ENCODE results near the gene MRFAP1L1.
"Not testable (repeated sequence)": the region's sequence is repeated elsewhere in the genome, so short reads cannot be mapped to it uniquely, and the experiment has no call there.

MRFAP1L1 gene

GRCh38 chr4:6686104-6686787 is 23.4 kb downstream of the MRFAP1L1 start:
- no peak for DNase-seq

- no peak for DNase-seq
These were observed 25.0 kb downstream of the MRFAP1L1 start for GRCh38 chr4:6684656-6685055.

- no peak for DNase-seq
These were observed 26.6 kb downstream of the MRFAP1L1 start for GRCh38 chr4:6682862-6683590.

- DNase-seq, result no peak
These were observed 28.5 kb downstream of the MRFAP1L1 start for GRCh38 chr4:6681191-6681590.

- DNase-seq, result no peak
These were observed 29.2 kb downstream of the MRFAP1L1 start for GRCh38 chr4:6680372-6681034.

GRCh38 chr4:6676722-6677558 is 32.7 kb downstream of the MRFAP1L1 start:
- DNase-seq, result no peak

DNA sequence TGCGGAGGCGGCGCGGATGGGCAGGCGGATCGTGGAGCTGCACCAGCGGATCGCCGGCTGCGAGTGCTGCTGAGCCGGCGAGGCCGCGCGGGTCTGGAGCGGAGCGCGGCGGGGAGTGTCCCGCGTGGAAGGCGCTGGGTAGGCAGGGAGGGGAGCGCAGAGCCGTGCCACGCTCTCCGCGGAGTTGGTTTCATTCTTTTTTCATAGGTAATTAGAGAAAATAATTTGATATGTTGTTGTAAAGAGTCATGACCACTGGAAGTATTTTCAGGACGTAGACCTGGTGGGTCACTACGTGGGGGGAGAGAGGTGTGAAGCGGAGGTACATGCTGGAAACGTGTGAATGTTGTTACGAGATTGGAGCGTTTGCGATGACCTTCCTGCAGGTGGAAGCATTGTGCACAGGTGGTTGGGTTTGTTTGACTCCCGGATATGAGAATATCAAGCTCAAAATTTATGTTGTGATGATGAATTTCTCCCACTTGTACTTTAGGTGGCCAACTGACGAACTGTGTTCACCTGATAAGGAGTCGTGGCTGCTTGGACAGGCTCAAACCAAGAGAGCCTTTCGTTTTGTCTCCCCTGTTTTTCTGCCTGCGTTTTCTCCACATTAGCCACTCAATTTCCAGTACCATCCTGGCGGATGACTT is 35.0 kb downstream of the MRFAP1L1 start:
- peak; percentile 64 for DNase-seq

DNA sequence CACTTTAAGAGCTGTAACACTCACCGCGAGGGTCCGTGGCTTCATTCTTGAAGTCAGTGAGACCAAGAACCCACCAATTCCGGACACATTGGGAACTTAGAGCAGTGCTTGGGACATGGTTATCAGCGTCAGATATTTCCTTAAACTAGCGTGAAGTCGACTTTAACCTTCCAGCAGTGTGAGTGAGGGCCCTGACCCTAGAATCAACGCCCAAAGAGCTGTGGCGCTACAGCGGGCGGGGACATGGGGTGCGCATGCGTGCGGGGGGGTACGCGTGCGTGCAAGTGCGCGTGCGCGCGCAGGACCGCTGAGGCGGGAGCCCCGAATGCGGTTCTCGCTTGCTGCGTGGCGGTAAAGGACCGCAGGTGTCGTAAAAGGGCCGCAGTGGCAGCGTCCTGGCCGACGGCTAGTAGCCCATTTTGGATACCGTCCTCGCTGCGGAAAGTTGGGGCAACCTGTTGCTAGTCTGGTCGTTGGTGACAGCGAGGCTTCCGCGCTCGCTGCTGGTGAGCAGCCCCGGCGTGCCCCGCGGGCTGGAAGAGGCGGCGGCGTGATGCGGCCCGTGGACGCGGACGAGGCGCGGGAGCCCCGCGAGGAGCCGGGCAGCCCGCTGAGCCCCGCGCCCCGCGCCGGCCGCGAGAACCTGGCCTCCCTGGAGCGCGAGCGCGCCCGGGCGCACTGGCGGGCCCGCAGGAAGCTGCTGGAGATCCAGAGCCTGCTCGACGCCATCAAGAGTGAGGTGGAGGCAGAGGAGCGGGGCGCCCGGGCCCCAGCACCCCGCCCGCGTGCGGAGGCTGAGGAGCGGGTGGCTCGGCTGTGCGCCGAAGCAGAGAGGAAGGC is 35.8 kb downstream of the MRFAP1L1 start:
- peak; percentile 87 for DNase-seq

DNA sequence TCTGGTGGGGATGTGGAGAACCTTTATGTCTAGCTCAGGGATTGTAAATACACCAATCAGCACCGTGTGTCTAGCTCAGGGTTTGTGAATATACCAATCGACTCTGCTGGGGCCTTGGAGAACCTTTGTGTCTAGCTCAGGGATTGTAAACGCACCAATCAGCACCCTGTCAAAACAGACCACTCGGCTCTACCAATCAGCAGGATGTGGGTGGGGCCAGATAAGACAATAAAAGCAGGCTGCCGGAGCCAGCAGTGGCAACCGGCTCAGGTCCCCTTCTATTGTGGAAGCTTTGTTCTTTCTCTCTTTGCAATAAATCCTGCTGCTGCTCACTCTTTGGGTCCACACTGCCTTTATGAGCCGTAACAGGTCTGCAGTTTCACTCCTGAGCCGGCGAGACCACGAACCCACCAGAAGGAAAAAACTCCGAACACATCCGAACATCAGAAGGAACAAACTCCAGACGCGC is 36.4 kb downstream of the MRFAP1L1 start:
- peak; percentile 27 for DNase-seq

- not testable (repeated sequence) for DNase-seq
These were observed 37.0 kb downstream of the MRFAP1L1 start for GRCh38 chr4:6672541-6673190.

DNA sequence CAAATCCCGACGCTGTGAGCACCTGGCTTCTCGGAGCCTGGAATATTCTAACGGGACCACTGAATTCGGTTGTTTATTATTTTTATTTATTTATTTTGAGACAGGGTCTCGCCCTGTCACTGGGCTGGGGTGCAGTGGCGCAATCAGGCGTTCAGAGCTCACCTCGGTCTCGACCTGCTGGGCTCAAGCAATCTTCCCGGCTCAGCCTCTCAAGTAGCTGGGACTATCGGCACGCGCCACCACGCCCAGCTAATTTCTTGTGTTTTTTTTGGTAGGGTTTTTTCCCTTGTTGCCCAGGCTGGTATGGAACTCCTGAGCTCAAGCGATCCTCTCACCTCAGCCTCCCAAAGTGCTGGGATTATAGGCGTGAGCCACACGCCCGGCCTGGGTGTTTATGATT is 37.5 kb downstream of the MRFAP1L1 start:
- no peak for DNase-seq

DNA sequence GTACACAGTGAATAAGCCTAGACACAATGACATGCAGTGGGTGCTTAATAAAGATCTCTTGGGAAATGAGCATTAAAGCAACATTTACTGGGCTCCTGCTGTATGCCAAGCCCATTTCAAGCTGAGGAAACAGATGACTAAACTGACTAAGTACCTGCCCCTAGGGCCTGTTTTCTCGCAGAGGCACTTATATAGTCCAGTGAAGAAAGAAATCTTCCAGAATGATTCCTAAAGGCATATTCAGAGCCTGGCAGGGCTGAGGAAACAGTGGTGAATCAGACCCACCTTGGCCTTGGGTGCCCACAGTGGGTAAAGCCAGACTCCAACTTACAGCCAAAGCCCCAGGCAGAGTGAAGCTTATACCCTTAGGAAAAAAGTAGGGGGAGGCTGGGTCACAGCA is 38.0 kb downstream of the MRFAP1L1 start:
- no peak for DNase-seq

- no peak for DNase-seq
These were observed 41.3 kb downstream of the MRFAP1L1 start for GRCh38 chr4:6668391-6668790.

- DNase-seq, result no peak
These were observed 44.4 kb downstream of the MRFAP1L1 start for GRCh38 chr4:6665320-6665654.

DNA sequence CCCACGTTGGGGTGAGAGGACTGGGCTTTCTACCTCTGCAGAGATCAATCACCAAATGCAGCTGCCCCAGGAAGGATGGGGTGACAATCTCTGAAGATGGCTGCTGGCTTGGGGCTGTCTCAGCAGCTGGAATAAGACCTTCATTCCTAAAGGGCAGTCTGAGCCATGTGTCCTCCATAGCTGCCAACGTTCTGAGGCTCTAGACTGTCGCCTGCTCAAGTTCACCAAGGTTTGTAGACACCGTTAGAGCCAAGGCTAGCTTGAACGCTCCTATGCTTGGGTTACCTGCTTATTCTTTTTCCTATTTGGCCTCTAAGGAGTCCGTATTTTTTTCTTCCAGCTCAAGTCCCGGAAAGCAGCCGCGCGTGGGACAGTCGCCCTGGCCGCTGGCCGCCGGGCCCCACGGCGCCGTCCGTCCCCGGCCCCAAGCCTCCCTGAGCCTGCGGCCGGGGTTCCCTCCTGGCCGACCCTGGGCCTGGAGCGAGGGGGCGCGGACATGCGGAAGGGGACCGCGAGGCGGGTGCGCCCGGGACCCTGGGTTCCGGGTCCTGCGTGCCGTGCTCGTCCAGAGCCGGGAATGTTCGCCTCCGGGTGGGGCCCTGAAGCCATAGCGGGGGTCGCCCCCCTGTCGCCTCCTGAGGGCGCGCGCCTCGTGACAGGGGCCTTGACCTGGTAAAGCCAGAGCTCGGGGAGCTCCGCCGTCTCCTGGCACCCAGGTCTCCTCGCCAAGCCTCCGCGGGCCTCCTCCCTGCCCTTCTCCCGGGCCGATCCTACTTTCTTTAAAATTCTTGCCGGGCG is 45.9 kb downstream of the MRFAP1L1 start:
- no peak for DNase-seq

DNA sequence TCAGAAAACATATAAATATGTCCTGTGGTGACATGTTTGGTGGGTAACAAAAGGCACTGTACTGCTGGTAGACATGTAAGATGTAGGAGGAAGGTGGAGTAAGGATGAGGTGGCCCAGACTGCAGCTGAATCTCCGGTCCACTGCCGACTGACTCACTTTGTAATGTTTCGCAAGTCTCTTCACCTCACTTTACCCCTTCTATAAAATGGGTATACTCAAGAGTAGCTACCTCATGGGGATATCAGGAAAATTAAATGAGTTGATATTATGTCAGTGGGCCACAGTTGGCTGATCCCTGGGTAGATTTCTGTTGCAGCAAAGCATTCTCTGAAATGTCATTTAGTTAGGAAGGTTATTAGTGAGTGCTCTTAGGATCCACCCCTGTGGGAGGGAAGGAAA is 47.1 kb downstream of the MRFAP1L1 start:
- no peak for DNase-seq

DNA sequence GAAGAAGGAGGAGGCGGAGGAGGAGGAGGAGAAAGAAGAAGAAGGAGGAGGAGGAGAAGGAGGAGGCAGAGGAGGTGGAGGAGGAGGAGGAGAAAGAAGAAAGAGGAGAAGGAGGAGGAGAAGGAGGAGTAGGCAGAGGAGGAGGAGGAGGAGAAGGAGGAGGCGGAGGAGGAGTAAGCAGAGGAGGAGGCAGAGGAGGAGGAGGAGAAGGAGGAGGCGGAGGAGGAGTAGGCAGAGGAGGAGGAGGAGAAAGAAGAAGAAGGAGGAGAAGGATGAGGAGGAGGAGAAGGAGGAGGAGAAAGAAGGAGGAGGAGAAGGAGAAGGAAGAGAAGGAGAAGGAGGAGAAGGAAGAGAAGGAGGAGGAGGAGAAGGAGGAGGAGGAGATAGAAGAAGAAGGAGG is 49.2 kb downstream of the MRFAP1L1 start:
- DNase-seq, result no peak

GRCh38 chr4:6659897-6660296 is 49.8 kb downstream of the MRFAP1L1 start:
- DNase-seq, result no peak

GRCh38 chr4:6658597-6659075 is 51.0 kb downstream of the MRFAP1L1 start:
- peak; percentile 30 for DNase-seq

- no peak for DNase-seq
These were observed 51.5 kb downstream of the MRFAP1L1 start for GRCh38 chr4:6658209-6658595.

Data from activated T-cell treated with anti-CD3 and anti-CD28 coated beads for 4 hours (primary cell).